Measurements from ENCODE around the gene FNDC4.

Gene FNDC4

GRCh38 chr2:27531983-27532382 lies 37.0 kb upstream of the FNDC4 start:
- H3K9me3 ChIP-seq (ENCODE audit: control insufficient read depth, insufficient read depth, low read depth, low read length): no peaks in the 10 kb centered on the region
- POLR2A ChIA-PET: interaction anchor here (0.6 kb wide), 1 partner anchor 424 kb away, joined by 4 read pairs; no protein-coding TSS in a partner anchor
- H3K4me1 ChIP-seq (ENCODE audit: control insufficient read depth, insufficient read depth, low read length): no peaks in the 10 kb centered on the region
- no peak overlapping the region for H3K4me3 ChIP-seq (ENCODE audit: low read depth, low read length)
- no peaks in the 10 kb centered on the region for H3K36me3 ChIP-seq (ENCODE audit: control insufficient read depth in 2 of 2, insufficient read depth in 1 of 2, low read length in 2 of 2)
- CTCF ChIA-PET: interaction anchor here (0.7 kb wide), 1 partner anchor 40 kb away, joined by 4 read pairs; no protein-coding TSS in a partner anchor
- H3K27ac ChIP-seq (ENCODE audit: extremely low read depth, low read depth, low read length): no peak overlapping the region
- TF ChIP-seq KLF9 (tag by site-specific recombination; IDR thresholded peaks at IDR 0.05; ENCODE audit: low read depth): no peak
- no peak for TF ChIP-seq ZNF23 (tag by site-specific recombination; IDR thresholded peaks at IDR 0.05; ENCODE audit: borderline replicate concordance)
- TF ChIP-seq KLF17 (tag by site-specific recombination; IDR thresholded peaks at IDR 0.05): no peak
- TF ChIP-seq ZNF654 (tag by site-specific recombination; IDR thresholded peaks at IDR 0.05; ENCODE audit: low read depth): no peak
- TF ChIP-seq ZNF133 (tag by site-specific recombination; IDR thresholded peaks at IDR 0.05): no peak
- TF ChIP-seq ZNF571 (tag by site-specific recombination; IDR thresholded peaks at IDR 0.05): no peak
- no peak for TF ChIP-seq FEZF1 (tag by site-specific recombination; IDR thresholded peaks at IDR 0.05)
- TF ChIP-seq ZIC2 (tag by site-specific recombination; IDR thresholded peaks at IDR 0.05): no peak
- TF ChIP-seq PRDM1 (tag by site-specific recombination; IDR thresholded peaks at IDR 0.05): no peak
- no peak for TF ChIP-seq ZNF610 (tag by site-specific recombination; IDR thresholded peaks at IDR 0.05; ENCODE audit: borderline replicate concordance)
- TF ChIP-seq, protein P1, sequence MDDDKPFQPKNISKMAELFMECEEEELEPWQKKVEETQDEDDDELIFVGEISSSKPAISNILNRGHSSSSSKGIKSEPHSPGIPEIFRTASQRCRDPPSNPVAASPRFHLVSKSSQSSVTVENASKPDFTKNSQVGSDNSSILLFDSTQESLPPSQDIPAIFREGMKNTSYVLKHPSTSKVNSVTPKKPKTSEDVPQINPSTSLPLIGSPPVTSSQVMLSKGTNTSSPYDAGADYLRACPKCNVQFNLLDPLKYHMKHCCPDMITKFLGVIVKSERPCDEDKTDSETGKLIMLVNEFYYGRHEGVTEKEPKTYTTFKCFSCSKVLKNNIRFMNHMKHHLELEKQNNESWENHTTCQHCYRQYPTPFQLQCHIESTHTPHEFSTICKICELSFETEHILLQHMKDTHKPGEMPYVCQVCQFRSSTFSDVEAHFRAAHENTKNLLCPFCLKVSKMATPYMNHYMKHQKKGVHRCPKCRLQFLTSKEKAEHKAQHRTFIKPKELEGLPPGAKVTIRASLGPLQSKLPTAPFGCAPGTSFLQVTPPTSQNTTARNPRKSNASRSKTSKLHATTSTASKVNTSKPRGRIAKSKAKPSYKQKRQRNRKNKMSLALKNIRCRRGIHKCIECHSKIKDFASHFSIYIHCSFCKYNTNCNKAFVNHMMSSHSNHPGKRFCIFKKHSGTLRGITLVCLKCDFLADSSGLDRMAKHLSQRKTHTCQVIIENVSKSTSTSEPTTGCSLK (tag by site-specific recombination; IDR thresholded peaks at IDR 0.05): no peak
- TF ChIP-seq ZNF184 (tag by site-specific recombination; IDR thresholded peaks at IDR 0.05): no peak
- TF ChIP-seq ZNF391 (tag by site-specific recombination; IDR thresholded peaks at IDR 0.05; ENCODE audit: borderline replicate concordance, low read depth): no peak
- TF ChIP-seq, protein P2, sequence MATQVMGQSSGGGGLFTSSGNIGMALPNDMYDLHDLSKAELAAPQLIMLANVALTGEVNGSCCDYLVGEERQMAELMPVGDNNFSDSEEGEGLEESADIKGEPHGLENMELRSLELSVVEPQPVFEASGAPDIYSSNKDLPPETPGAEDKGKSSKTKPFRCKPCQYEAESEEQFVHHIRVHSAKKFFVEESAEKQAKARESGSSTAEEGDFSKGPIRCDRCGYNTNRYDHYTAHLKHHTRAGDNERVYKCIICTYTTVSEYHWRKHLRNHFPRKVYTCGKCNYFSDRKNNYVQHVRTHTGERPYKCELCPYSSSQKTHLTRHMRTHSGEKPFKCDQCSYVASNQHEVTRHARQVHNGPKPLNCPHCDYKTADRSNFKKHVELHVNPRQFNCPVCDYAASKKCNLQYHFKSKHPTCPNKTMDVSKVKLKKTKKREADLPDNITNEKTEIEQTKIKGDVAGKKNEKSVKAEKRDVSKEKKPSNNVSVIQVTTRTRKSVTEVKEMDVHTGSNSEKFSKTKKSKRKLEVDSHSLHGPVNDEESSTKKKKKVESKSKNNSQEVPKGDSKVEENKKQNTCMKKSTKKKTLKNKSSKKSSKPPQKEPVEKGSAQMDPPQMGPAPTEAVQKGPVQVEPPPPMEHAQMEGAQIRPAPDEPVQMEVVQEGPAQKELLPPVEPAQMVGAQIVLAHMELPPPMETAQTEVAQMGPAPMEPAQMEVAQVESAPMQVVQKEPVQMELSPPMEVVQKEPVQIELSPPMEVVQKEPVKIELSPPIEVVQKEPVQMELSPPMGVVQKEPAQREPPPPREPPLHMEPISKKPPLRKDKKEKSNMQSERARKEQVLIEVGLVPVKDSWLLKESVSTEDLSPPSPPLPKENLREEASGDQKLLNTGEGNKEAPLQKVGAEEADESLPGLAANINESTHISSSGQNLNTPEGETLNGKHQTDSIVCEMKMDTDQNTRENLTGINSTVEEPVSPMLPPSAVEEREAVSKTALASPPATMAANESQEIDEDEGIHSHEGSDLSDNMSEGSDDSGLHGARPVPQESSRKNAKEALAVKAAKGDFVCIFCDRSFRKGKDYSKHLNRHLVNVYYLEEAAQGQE (tag by site-specific recombination; IDR thresholded peaks at IDR 0.05): no peak
- TF ChIP-seq, protein P3, sequence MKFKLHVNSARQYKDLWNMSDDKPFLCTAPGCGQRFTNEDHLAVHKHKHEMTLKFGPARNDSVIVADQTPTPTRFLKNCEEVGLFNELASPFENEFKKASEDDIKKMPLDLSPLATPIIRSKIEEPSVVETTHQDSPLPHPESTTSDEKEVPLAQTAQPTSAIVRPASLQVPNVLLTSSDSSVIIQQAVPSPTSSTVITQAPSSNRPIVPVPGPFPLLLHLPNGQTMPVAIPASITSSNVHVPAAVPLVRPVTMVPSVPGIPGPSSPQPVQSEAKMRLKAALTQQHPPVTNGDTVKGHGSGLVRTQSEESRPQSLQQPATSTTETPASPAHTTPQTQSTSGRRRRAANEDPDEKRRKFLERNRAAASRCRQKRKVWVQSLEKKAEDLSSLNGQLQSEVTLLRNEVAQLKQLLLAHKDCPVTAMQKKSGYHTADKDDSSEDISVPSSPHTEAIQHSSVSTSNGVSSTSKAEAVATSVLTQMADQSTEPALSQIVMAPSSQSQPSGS (tag by site-specific recombination; IDR thresholded peaks at IDR 0.05; ENCODE audit: low read depth): no peak
- TF ChIP-seq ZNF660 (tag by site-specific recombination; IDR thresholded peaks at IDR 0.05): no peak
- TF ChIP-seq ZNF302 (tag by site-specific recombination; IDR thresholded peaks at IDR 0.05; ENCODE audit: low read depth): no peak
- TF ChIP-seq ZNF677 (tag by site-specific recombination; IDR thresholded peaks at IDR 0.05): no peak

Measured in HEK293 (cell line).